Stimulated activated CD4-positive, alpha-beta T cell treated with anti-CD3 and anti-CD28 coated beads, Interleukin-12 subunit alpha, Interleukin-12 subunit beta, amount 100 ng/mL, for 4 hours (primary cell): ENCODE results near the gene ZNF665.
"Not testable (repeated sequence)": the region's sequence is repeated elsewhere in the genome, so short reads cannot be mapped to it uniquely, and the experiment has no call there.

Experiments
- DNase-seq: peaks from one replicate; pipeline ENCODE4 v3.0.0-alpha.2; 2020

The ZNF665 gene

DNA sequence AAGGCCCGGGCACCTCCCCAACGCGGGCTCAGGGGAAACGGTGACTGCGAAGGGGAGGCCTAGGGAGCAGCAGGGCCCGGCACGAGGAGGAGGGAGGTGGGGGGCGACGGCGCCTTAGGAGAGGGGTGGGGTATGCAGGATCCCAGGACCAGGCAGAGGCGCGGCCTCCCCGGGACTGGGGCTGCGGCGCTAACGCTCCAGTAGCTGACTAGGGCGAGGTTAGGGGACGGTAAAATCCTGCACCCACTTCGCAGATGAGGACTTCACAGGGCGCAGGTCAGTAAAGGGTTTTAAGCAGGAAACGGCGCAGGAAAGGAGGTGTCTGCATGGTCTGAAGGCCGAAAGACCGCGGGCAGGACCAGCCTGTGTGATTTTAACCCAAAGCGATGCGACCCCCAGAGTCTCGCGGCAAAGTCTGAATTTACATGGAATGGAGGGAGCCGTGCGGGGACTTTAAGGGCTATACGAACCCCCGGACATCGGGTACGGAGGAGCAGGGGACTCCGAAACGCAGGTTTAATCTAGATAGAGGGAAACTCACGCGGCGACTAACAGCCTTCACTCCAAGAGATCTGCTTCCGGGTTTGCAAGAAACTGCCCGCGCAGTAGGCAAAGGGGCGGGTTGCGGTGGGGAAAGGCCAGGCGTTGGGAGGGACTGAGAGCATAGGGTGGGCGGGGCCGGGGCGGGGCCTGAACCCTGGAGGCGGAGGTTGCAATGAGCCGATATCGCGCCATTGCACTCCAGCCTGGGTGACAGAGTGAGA is at the start of gene ZNF665:
Gene ZNF665, minus strand, starts transcription at position 588 of the 764 bp plus-strand sequence. CDS start 10,460 bp downstream, outside the sequence.
- peak; percentile 70 for DNase-seq

GRCh38 chr19:53237114-53237777 is 44.1 kb upstream of the ZNF665 start:
- DNase-seq: no peak

DNA sequence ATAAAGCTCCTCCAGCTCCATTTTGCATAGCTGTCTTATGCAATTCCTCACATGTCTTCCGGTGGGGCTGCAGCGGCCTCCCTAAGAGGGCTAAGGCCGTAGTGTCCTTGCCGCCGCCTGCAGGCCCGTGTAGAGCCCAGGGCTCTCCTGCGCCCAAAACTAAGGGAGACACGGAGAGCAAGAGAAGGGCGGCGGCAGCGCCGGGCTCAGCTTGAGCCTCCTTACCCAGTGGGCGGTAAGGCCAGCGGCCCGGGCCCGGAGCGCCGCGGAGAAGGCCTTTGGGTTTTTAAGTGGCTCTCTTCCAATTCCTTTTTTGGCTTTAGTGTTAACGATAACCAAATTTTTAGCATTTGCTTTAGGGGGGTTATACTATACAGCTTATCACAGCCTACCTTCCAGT is 31.4 kb upstream of the ZNF665 start:
- DNase-seq: no peak

GRCh38 chr19:53222716-53223115 is 29.6 kb upstream of the ZNF665 start:
- DNase-seq: not testable (repeated sequence)

DNA sequence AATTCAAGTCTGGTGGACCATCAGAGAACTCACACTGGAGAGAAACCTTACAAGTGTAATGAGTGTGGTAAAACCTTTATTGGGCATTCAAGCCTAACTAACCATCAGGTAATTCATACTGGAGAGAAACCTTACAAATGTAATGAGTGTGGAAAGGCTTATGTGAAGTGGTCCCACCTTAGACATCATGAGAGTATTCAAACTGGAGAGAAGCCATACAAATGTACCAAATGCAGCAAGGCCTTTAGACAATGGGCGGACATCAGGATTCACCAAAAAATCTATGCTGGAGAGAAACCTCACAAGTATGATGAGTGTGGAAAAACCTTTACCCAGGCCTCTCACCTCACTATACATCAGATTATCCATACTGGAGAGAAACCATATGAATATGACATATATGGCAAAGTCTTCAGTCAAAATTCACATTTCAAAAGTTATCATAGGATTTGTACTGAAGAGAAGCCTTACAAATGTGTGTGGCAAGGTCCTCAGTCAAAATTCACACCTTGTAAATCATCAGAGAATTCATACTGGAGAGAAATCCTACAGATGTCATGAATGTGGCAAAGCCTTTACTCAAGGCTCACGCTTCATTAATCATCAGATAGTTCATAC is 19.7 kb upstream of the ZNF665 start:
- DNase-seq: no peak

GRCh38 chr19:53211554-53211953 is 18.4 kb upstream of the ZNF665 start:
- DNase-seq: not testable (repeated sequence)

DNA sequence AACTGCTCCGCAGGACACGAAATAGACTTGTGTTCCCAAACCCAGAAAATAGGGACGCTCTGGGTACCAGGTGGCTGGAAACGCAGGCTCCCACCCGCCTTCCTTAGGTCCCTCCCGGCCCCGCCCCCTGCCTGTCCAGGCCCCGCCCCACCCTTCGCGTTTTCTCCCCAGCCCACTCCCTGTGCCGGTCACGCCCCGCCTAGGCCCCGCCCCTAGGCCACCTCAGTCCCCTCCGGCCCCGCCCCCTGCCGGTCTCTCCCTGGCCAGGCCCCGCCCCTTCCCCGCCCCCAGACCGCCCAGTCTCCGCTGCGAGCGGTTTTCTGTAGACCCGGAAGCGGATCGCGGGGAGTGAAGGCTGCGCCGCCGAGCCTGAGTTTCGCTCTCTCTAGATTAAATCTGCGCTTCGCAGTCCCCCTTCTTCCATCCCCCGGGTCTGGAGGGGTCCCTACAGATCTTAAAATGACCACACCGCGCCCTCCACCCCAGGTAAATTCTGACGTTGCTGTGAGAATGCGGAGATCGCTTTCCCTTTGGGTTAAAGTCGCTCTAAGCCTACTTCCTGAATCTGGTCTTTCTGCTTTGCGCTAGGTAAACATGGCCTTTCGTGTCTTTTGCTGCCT is 3.7 kb upstream of the ZNF665 start:
- DNase-seq: peak; percentile 100

DNA sequence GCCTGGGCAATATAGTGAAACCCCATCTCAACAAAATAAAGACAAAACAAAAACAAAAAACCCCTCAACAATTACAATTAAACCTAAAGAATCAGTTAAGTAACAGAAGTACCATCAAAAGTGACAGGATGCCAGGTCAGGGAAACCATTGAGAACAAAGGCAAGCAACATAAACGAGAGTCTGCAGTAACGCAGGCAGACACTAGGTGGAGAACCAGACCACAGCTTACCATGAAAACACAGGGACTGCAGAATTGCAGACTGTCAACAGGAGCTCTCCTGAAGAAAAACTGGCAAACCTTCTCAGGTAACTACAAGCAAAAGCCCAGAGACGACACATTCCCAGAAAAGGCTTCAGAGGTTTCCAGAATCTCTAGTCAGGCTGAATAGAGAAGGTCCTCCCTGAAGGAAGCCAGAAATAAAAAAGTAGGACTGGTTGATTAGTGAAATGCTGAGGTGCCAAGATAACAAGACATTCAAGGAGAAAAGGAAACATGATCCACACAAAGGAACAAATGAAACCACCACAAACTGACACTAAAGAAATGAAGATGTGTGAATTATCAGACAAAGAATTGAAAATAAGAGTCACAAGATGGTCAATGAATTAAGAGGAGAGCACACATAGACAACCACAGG is 2.2 kb upstream of the ZNF665 start:
- peak; percentile 55 for DNase-seq

DNA sequence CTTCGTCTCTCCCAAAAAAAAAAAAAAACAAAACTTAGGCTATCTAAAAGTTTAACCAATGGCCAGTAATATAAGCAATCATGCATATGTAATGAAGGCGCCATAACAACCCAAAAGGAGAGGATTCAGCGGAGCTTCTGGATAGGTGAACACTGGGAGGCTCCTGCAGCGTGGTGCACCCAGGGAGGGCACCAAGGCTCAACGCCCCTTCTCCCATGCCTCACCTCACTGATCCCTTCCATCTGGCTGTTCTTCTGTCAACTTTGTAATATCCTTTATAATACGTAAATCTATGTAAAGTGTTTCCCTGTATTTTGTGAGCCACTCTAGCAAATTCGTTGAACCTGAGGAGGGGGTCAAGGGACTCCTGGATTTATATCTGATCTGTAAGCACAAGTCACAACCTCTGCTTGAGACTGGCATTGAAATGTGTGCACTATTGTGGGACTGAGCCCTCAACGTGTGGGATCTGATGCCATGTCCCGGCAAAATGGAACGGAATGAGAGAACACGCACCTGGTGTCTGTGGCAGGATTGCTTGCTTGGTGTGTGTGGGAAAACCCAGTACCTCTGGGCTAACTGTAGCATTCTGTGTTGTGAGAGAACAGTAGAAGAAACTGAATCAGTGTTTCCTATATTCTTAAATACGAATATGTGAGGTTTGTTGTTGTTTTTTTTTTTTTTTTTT is 521 bp upstream of the ZNF665 start:
- DNase-seq: no peak

DNA sequence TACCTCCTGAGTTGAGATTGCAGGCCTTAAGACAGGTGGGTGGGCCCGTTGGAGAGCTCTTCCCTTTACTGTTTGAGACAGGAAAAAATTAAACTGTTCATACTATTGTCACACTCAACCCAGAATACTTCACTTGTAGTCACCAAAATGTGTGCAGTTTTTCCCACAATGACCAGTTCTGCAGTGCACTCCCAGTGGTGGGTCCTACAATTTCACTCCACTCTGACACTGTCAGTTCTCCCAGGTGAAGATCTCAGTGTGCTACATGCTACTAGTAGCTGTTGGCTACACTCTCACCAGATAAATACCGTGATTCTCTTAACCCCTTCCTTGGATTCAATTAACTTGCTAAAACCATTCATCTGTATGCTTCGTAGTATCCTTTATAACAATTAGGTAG is 2.9 kb downstream of the ZNF665 start:
- DNase-seq: no peak

DNA sequence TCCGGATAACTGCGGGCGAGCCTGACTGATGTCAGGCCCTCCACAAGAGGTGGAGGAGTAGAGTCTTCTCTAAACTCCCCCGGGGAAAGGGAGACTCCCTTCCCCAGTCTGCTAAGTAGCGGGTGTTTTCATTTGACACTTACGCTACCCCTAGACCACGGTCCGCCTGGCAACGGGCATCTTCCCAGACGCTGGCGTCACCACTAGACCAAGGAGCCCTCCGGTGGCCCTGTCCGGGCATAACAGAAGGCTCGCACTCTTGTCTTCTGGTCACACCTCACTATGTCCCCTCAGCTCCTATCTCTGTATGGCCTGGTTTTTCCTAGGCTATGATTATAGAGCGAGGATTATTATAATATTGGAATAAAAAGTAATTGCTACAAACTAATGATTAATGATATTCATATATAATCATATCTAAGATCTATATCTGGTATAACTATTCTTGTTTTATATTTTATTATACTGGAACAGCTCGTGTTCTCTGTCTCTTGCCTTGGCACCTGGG is 3.4 kb downstream of the ZNF665 start:
- not testable (repeated sequence) for DNase-seq

- not testable (repeated sequence) for DNase-seq
Measured at GRCh38 chr19:53185155-53185882, 7.8 kb downstream of the ZNF665 start.

GRCh38 chr19:53183146-53183764 is 9.9 kb downstream of the ZNF665 start:
- DNase-seq: no peak

DNA sequence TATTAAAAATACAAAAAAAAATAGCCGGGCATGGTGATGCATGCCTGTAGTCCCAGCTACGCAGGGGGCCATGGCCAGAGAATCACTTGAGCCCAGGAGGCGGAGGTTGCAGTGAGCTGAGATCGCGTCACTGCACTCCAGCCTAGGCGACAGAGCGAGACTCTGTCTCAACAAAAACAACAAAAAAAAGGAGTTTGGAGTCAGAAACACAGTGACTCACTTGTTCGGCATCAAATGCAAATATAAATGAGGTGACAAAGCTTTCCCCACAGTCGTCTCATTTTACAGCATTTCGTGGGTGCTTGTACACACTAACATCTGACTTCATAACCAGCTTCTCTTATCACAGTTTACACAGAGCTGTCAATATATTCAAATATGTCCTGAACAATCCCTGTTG is 11.0 kb downstream of the ZNF665 start:
- DNase-seq: no peak

DNA sequence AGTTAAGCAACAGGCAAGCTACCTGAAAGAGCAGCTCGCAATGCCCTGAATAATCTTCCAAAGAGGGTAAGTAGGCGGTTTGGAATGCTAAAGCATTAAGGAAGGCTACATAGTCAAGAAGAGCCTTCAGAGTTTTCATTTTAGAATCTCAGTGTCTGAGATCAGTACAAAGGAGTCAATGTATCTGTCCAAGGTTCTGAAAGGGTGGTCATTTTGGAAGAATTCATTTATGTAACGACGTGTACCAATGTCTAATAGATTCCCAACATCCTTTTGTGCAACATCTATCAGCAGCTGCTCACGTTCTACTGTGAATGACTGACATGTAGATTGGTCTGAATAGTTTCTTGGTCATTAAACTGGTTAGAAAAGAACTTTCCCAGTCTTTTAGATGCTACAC is 15.2 kb downstream of the ZNF665 start:
- no peak for DNase-seq

- DNase-seq: no peak
Measured at GRCh38 chr19:53172889-53173288, 20.3 kb downstream of the ZNF665 start.

GRCh38 chr19:53165691-53166091 is 27.5 kb downstream of the ZNF665 start:
- DNase-seq: no peak

- no peak for DNase-seq
Measured at GRCh38 chr19:53161123-53161522, 32.0 kb downstream of the ZNF665 start.

- no peak for DNase-seq
Measured at GRCh38 chr19:53160350-53160749, 32.8 kb downstream of the ZNF665 start.

DNA sequence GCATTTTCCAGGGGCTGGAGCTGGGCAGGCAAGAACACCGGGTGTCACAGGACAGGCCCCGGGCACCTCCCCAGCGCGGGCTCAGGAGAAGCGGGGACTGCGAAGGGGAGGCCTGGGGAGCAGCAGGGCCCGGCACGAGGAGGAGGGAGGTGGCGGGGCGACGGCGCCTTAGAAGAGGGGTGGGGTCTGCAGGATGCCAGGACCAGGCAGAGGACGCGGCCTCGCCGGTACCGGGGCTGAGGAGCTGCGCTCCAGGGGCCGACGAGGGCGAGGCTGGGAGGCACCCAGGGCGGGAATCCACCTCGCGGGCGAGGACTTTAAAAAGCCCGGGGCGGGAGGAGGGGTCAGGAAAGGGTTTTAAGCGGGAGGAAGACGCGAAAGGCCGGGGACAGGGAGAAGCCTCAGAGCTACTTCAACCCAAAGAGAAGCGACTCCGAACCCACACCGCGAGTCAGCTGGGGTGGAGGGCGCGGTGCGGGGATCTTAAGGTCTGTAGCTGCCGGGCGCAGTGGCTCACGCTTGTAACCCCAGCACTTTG is 35.0 kb downstream of the ZNF665 start:
- DNase-seq: peak; percentile 24

GRCh38 chr19:53157626-53158025 is 35.5 kb downstream of the ZNF665 start:
- no peak for DNase-seq
